NCI-H446 treated with DMSO at 0.1 percent for 48 hours (cell line): ENCODE measurements around the gene FAM83C.
A peak's percentile ranks its signal among the peaks of the same experiment; 100 is the strongest.

Source experiments
- DNase-seq: peaks from one replicate; lab custom pipeline; 2025; lab: John Stamatoyannopoulos, UW

FAM83C gene

DNA sequence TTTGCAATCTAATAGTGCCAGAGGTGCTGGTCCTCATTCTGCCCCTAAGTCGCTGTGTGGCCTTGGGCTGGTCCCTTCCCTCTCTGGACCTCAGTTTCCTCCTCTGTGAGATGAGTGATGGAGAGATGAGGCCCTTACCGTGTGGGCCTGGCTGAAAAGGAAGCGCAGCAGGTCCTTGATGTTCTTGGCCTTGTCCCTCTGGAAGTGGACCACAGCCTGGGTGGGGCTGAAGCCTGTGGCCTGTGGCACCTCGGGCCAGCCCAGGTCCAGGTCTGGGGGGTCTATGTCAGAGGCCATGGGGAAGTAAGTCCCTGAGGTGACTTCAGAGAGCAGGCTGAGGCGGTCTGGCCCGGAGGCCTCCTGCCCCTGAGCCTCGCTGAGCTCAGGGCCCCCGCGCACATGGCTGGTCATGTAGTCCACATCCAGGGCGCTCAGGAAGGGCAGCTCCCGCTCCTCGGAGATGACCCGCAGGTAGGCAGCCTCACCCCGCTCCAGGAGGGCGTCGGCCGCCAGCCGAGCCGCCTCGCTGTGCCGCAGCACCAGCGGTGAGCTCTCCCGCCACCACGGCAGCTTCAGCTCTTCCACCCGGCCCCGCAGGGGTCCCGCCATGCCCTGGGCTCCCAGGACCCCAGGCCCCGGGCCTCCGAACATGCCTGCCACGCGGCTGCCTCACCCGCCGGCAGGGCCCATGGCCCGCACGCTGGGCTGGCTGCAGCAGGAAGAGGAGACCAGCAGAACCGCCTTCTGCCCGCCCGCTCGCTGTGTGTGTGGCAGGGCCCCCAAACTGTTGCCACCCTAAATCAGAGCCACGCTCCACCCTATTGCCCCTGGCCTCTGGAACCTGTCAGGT is at the start of gene FAM83C:
Gene FAM83C, minus strand, starts transcription at position 772 of the 850 bp plus-strand sequence. Its CDS starts 121 bp downstream, at position 651.
- DNase-seq = no peak

- no peak for DNase-seq
These were observed 49.3 kb upstream of the FAM83C start for GRCh38 chr20:35341366-35342028.

GRCh38 chr20:35340436-35340835 is 48.2 kb upstream of the FAM83C start:
- DNase-seq = no peak

DNA sequence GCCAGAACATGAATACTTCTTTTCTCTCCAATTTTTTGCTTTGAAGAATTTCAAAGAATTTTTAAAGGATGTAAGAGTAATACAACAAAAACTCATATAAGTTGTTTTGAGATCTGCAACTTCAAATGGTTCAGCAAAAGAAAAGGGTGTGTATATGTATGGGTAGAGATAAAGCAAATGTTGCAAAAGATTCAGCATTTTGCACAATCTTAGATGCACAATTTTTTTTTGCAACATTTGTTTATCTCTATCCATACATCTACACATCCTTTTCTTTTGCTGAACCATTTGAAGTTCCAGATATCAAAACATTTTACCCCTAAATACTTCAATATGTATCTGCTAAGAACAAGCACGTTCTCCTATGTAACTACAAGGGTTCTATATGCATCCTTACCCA is 47.4 kb upstream of the FAM83C start:
- DNase-seq = no peak

- peak; percentile 10 for DNase-seq
These were observed 46.8 kb upstream of the FAM83C start for GRCh38 chr20:35339007-35339406.

DNA sequence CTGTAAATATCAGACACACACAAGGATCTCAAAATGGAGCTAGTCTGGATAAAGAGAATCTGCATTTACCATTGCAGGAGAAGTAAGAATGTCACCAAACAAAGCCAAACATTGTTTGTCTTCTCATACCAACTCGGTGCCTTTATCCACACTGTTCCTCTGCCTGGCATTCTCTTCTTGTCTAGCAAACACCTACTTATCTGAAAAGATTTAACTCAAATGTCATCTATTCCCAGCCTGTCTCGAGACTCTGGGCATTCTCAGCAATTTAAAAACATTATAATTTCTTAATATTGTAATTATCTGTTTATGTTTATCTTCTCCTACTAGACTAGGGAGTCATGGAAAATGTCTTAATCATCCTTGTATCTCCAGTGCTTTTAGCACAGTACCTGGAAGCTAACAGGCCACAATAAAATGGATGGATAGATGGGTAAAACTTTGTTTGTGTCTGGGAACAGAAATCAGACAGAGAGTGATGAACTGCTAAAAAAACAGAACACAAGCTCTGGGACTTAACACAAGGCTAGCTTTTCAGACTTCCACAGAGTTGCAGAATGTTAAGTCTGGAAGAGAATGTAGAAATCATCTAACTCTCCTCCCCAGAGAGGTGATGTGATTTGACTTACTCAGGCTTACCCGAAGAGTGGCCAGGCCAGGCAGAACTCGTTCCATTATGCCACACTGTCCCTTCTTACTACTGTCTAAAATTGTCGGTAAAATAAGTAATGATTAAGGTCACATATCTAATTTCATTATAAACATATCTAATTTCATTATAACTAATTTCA is 42.3 kb upstream of the FAM83C start:
- DNase-seq = no peak

DNA sequence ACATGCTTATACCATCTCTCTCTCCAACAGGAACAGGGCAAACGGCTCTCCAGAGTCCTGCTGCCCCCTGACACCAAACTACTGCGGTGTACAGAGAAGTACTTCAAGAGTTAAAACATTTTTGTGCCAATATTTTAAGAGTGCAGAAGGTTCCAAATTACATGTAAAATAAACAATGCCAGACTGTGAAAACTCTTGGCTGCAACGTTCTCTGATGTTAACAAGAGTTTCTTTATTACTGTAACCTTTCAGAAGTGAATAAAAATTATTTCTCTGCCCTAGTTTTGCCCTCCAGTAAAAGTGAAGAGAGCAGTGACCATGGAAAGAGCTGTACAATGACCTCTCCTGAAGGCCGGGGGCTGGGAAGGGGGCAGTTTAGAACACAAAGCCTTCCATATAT is 41.4 kb upstream of the FAM83C start:
- peak; percentile 20 for DNase-seq

DNA sequence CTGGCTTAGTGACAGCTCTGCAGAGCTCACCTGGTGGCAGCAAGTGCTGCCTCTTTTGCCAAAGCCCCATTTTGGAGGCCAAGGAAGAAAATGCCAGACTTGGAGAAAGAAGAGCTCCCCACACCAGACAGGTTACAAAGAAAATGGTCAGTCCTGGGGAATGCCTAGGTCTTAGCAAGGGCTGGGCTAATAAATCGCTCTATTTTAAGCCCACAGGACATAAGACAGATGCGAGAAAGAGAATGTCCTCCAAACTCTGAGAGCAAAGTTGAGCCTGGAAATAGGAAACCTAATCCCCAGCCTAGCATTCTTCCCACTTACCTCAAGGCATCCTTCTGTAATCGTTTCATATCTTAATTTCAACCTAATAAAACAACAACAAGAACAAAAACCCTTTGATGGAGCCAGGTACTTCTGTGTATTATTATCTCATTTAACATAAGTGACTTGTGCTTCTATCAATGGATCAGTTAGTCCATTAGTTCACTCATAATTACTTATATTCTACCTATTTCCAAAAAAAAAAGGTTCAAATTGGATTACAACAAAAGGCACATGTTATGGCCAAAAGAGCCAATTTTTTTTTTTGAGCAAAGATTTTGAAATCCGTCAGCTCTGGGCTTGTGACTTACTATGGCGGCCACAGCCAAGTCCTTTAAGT is 40.4 kb upstream of the FAM83C start:
- no peak for DNase-seq

DNA sequence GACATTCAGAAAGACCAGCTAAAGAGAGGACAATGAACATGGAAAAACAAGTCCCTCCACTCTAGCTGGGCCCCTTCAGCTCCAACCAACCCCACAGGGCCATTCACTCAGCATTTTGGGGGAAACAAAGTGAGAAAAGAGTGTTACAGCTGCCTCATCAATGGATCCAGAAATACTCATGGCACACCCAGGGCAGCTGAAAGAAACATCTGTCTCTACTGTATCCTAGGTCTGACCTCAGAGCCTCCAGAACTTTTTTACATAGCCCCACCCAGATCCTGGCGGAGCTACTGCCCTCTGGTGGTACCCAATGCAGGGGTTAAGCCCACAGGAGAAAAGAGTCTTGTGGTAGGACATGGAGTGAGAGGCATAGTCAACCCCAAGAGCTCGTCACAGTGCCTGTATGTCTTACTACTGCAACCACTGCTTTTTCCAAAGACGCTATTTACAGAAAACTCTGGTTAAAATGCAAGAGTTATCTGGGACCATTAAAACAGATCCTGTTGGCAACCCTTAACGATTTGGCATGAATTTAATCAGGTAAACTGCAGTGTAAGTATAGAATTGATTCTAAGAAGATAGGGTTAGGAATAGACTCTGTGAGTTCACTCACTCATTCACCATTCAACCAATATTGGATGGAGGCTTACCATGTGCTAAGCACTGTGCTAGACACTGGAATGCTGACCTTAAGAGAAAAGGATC is 37.4 kb upstream of the FAM83C start:
- DNase-seq = no peak

DNA sequence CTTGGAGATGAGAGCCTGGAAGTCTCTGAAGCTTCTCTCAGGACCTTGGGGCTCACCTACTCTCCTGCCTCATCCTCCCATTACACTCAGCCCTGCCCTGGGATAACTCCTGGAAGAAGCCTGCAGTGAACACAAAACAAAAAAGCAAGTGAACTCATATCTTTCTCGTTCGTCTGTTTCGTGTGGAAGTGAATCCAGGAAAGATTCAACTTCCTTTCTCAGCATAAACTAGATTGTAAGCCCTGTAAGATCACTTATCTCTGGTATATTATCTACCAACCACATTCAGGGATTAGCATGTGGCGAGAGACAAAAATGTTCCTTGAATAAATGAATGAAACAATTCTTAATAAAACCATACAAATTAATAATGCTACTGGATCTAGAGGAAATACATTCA is 36.5 kb upstream of the FAM83C start:
- no peak for DNase-seq

DNA sequence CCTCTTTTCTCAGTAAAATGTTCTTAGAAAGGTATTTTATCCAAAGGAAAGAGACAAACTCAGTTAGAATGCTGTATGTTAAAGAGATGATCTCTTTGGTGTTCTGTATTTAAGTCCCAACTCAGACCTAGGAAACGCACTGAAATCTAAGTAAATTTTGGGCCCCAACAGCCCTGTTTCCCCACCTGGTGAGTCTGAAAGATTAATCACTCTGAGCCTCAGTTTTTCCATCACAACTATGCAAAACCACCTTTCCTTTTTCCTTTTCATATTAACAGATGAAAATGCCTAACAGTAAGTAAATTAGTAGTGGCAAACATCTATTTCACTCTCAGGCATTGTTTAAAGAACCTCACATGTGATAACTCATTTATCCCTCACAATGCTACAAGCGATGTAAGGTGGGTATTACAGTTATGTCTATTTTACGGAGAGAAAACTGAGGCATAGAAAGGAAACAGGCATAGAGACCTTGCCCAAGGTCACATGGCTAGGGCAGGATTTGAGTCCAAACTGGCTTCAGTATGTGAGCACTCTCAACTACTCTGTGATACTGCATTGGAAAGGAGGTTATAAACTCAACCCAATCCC is 36.0 kb upstream of the FAM83C start:
- no peak for DNase-seq

DNA sequence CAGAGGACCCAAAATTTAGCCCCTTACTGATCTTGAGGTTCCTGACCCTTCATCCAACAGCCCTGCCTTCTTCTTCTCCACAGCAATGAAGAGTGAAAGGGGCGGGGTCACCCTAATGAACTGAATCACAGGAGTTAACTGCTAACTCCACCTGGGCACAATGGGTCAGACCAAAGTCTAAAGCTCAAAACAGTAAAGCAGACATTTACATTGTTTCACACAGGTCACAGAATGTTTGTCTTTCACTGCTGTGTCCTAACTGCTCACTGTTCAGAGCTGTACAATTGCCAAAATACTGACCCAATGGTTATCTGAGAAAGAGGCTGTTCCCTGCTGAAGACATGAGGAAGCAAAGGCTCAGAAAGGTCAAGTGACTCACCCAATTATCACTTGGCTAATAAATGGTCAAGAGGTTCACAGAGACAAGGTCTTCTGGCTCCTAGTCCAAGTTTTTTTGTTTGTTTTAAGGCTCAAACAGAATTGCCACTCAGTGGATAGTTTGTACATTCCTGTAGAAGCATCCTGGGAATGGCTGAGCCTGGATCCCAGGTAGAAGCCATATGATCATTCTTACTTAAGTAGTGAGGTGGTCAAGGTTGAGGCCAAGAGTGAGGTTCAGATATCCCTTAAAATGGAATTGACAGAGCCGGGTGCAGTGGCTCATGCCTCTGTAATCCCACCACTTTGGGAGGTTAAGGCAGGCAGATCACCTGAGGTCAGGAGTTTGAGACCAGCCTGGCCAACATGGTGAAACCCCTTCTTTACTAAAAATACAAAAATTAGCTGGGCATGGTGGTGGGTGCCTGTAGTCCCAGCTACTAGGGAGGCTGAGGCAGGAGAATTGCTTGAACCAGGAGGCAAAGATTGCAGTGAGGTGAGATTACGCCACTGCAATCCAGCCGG is 35.1 kb upstream of the FAM83C start:
- DNase-seq = no peak

- no peak for DNase-seq
These were observed 34.5 kb upstream of the FAM83C start for GRCh38 chr20:35326740-35327073.

GRCh38 chr20:35326021-35326739 is 34.0 kb upstream of the FAM83C start:
- DNase-seq = no peak

DNA sequence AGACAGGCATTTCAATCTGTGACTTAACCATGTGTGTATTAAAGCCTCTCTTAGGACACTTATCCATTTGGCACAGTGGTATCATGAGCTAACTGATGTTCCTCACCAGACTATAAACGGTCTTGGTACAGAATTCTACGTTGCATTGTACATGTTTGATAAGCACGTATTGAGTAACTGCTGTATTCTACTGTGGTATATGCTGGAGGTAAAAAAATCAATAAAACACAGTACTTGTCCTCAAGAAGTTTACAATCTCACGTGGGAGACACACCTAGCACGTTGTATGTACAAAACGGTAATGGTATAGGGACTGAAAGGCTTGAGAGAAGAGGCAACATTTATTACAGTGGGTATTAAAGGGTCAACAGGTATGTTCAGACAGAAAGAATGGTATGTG is 33.2 kb upstream of the FAM83C start:
- no peak for DNase-seq

GRCh38 chr20:35320396-35321126 is 28.3 kb upstream of the FAM83C start:
- no peak for DNase-seq

DNA sequence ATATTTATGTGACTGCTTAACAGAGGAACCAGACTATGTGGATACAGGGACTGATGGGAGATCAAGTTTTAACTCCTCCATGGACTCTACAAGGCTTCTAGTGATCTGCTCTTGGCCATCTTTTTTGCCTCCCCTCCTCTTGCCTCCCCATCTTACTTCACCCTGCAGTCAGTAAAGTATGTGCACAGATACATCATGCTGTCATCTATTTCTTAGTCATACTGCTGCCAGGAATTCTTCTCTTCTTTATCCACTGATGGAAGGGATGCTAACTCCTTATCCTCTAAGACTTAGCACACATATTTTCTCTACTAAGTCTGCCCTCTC is 27.6 kb upstream of the FAM83C start:
- DNase-seq = no peak

DNA sequence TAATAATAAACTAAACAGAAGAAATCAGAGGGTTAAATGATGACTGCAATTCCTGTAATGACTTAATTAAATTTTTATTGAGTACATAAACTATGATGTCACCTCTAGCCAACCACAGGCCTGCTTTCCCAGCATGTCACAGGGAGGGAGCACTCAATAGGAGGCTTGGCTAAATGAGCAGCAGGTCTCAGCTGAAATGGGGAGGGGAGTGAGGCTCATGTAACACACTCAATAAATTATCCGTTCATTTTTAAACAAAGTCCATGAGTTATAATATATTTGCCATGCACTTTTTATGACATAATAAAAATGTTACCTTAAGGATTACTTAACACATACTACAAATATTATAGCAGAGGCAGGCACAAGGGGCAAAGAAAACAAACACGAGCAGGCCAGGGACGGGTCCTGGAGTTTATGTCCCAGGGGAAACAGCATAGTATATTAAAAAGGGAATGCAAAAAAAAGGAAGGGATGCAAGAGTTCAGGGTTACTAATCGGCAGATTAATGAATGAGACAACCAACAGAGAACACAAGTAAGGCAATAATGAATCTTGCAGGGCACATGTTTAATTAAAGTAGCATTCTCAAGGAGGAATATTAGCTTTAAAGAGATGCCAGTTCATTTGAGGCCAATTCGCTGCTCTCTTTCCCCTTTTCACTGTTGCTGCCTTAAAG is 27.1 kb upstream of the FAM83C start:
- DNase-seq = peak; percentile 49
